GM10266 (cell line): ENCODE results near the gene RGL2.

ENCODE experiments used
- DNase-seq: peaks from one replicate; pipeline ENCODE4 v3.0.0; 2012; ENCODE audit errors: extremely low spot score
- CTCF ChIP-seq: IDR thresholded peaks from 2 replicates; pipeline ENCODE4 v1.5.1; 2012; ENCODE audit warnings: mild to moderate bottlenecking, low read depth; ENCODE audit not compliant: control insufficient read depth, insufficient read depth; ENCODE audit errors: missing control alignments

The RGL2 gene

GRCh38 chr6:33259032-33259431 lies 39.7 kb downstream of the RGL2 start:
- no peak for TF ChIP-seq CTCF
- no peak for DNase-seq

- no peak for DNase-seq
- TF ChIP-seq CTCF, result no peak
Measured at GRCh38 chr6:33254591-33254990, 44.2 kb downstream of the RGL2 start.

GRCh38 chr6:33252759-33253158 lies 46.0 kb downstream of the RGL2 start:
- DNase-seq, result no peak
- no peak for TF ChIP-seq CTCF

GRCh38 chr6:33251395-33252012 lies 47.2 kb downstream of the RGL2 start:
- no peak for DNase-seq
- TF ChIP-seq CTCF, result peak; percentile 7

GRCh38 chr6:33250731-33251130 lies 48.0 kb downstream of the RGL2 start:
- no peak for TF ChIP-seq CTCF
- no peak for DNase-seq

- no peak for DNase-seq
- no peak for TF ChIP-seq CTCF
Measured at GRCh38 chr6:33249732-33250630, 48.8 kb downstream of the RGL2 start.

GRCh38 chr6:33248932-33249731 lies 49.6 kb downstream of the RGL2 start:
- no peak for TF ChIP-seq CTCF
- DNase-seq, result peak; percentile 84
